ENCODE measurements around the gene FAM53C. TPM values are rescaled to one million over a fixed set of nuclear protein-coding genes. Genes with fewer than 3 reads are reported as not detected.

The FAM53C gene
- total and polyA plus RNA-seq, 10 of the 15 experiments (the other 5 are each of a cell fraction or from before 2014, with no cell fraction given): 8.0 to 31.3 (median 24.0) TPM

DNA sequence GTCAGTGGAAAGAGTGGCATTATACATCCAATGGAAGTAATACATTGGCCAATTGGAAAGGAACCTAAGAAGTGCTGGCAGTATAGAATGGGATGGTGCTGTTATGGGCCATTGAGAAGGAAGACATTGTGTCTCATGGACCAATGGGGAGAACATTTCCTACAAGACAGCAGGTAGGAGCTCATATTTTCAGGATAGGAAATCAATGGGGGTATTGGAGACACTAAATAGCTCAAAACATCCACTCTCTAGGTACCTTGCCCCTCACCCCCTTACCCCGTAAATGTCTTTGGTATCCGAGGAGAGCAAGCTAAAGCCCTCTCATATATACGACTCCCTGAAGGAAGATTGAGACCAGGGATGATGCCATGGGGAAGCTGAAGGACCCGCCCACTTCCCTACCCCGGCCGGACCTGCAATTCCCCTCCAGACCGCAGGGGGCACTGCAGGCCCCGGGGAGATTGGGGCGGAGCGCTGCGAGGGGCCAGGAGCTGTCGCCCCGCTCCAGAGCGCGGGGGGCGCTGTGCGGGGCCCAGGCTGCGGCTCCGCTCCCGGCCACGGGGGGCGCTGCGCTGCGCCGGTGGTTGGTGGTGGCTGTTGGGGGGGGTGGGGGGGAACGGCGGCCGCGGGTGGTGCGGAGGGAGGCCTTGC lies 14.1 kb downstream of the FAM53C start, which contains the start of gene KDM3B (continued):
- TF ChIP-seq ZNF687 (IDR thresholded peaks at IDR 0.05): no peak; the same call in 1 of the 2 replicates
- TF ChIP-seq ZNF217 (IDR thresholded peaks at IDR 0.05): no peak
- TF ChIP-seq BHLHE40 (IDR thresholded peaks at IDR 0.05; ENCODE audit: borderline replicate concordance in 1 of 2, low read depth in 2 of 2, low read length in 1 of 2): peak; percentile 58 to 67
- peak; percentile 78 for TF ChIP-seq RUNX3 (IDR thresholded peaks at IDR 0.05; ENCODE audit: low read length)
- TF ChIP-seq RBBP5 (conservative IDR thresholded peaks at IDR 0.05): no peak
- TF ChIP-seq TCF3 (IDR thresholded peaks at IDR 0.05; ENCODE audit: borderline replicate concordance, insufficient read depth, low read depth, low read length): 0 out of 2 replicates have a peak, but pooled peaks have one; percentile 24
- peak; percentile 71; the same call in 1 of the 2 replicates for TF ChIP-seq ATF3 (IDR thresholded peaks at IDR 0.05; ENCODE audit: borderline replicate concordance, extremely low read depth, low read depth, low read length)
- TF ChIP-seq TCF12 (IDR thresholded peaks at IDR 0.05; ENCODE audit: low read depth, low read length): 0 out of 2 replicates have a peak, but pooled peaks have one; percentile 45
- no peak for TF ChIP-seq SUZ12 (IDR thresholded peaks at IDR 0.05; ENCODE audit: unreplicated experiment)
- TF ChIP-seq, protein P1, sequence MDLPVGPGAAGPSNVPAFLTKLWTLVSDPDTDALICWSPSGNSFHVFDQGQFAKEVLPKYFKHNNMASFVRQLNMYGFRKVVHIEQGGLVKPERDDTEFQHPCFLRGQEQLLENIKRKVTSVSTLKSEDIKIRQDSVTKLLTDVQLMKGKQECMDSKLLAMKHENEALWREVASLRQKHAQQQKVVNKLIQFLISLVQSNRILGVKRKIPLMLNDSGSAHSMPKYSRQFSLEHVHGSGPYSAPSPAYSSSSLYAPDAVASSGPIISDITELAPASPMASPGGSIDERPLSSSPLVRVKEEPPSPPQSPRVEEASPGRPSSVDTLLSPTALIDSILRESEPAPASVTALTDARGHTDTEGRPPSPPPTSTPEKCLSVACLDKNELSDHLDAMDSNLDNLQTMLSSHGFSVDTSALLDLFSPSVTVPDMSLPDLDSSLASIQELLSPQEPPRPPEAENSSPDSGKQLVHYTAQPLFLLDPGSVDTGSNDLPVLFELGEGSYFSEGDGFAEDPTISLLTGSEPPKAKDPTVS (IDR thresholded peaks at IDR 0.05; ENCODE audit: low read depth, low read length): peak; percentile 64; the same call in 1 of the 2 replicates
- no peak for TF ChIP-seq PKNOX1 (IDR thresholded peaks at IDR 0.05)
- TF ChIP-seq, protein P2, sequence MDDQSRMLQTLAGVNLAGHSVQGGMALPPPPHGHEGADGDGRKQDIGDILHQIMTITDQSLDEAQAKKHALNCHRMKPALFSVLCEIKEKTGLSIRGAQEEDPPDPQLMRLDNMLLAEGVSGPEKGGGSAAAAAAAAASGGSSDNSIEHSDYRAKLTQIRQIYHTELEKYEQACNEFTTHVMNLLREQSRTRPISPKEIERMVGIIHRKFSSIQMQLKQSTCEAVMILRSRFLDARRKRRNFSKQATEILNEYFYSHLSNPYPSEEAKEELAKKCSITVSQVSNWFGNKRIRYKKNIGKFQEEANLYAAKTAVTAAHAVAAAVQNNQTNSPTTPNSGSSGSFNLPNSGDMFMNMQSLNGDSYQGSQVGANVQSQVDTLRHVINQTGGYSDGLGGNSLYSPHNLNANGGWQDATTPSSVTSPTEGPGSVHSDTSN (IDR thresholded peaks at IDR 0.05; ENCODE audit: insufficient replicate concordance, low read depth, low read length): peak; percentile 35
- no peak for TF ChIP-seq YBX1 (IDR thresholded peaks at IDR 0.05)
- TF ChIP-seq ZBTB4 (CRISPR knock-in tag; IDR thresholded peaks at IDR 0.05): no peak
- TF ChIP-seq SIN3A (IDR thresholded peaks at IDR 0.05; ENCODE audit: low read depth, low read length): no peak
- TF ChIP-seq ZNF622 (IDR thresholded peaks at IDR 0.05): no peak
- TF ChIP-seq MTA2 (IDR thresholded peaks at IDR 0.05; ENCODE audit: low read depth): no peak
- TF ChIP-seq NR2F1 (conservative IDR thresholded peaks at IDR 0.05): no peak

Measured in GM12878 (cell line).